ENCODE measurements around the gene LRRC59. TPM values are rescaled to one million over a fixed set of nuclear protein-coding genes. Genes with fewer than 3 reads are reported as not detected.
"Not testable (repeated sequence)": the region's sequence is repeated elsewhere in the genome, so short reads cannot be mapped to it uniquely, and the experiment has no call there.

Gene LRRC59
- total and polyA plus RNA-seq, 2 of the 4 experiments (the other 2 are of a cell fraction), result 139 to 233 TPM

- DNase-seq; H3K4ac ChIP-seq (ENCODE audit: low read depth, low read length); H4K91ac ChIP-seq (ENCODE audit: insufficient read depth, low read depth, low read length); H3K27ac ChIP-seq (ENCODE audit: insufficient read depth, low read length); H3K23ac ChIP-seq (ENCODE audit: low read depth, low read length); ATAC-seq (ENCODE audit: low read depth); H4K5ac ChIP-seq (ENCODE audit: low read depth, low read length); H2AK5ac ChIP-seq (ENCODE audit: low read depth, low read length); H2BK120ac ChIP-seq (ENCODE audit: low read depth, low read length); H2BK5ac ChIP-seq (ENCODE audit: low read depth, low read length, poor library complexity, severe bottlenecking); in situ Hi-C loops (cut with MboI; ENCODE audit: low sequenced_read_pairs); POLR2A ChIA-PET (ENCODE audit: unreplicated experiment); H3K4me3 ChIP-seq (ENCODE audit: insufficient read depth, low read depth, low read length); H3K36me3 ChIP-seq (ENCODE audit: control insufficient read depth, insufficient read depth, low read length); H4K8ac ChIP-seq (ENCODE audit: low read depth in 2 of 2, low read length in 2 of 2); H3K18ac ChIP-seq (ENCODE audit: low read depth, low read length); H3K27me3 ChIP-seq (ENCODE audit: control insufficient read depth, insufficient read depth, low read length); CTCF ChIA-PET; intact Hi-C loops (cut with micrococcal nuclease); H2BK20ac ChIP-seq (ENCODE audit: low read depth, low read length); H2BK15ac ChIP-seq (ENCODE audit: low read depth, low read length); BruUV-seq (replicated peaks); dilution Hi-C loops (cut with HindIII; ENCODE audit: low sequenced_read_pairs, unreplicated experiment); H2AFZ ChIP-seq (replicated peaks; ENCODE audit: low read length, poor library complexity); H3K4me2 ChIP-seq (ENCODE audit: low read depth, low read length); H3K14ac ChIP-seq (replicated peaks; ENCODE audit: low read depth, low read length); H2AK9ac ChIP-seq (replicated peaks; ENCODE audit: low read depth, low read length, poor library complexity); H3K9ac ChIP-seq (ENCODE audit: low read depth, low read length); H3K9me3 ChIP-seq (ENCODE audit: control insufficient read depth, insufficient read depth, low read length); H3K56ac ChIP-seq (ENCODE audit: extremely low read depth, insufficient read depth, low read length); H4K20me1 ChIP-seq (ENCODE audit: insufficient read depth, low read length): not testable (repeated sequence)
- 0% methylated on average over 1 of the region's 6 CpGs; no CpG with 5 or more reads in 1 of the 2 experiments for WGBS, 2 experiments (ENCODE audit: extremely low coverage in 2 of 2, insufficient read length in 1 of 2)
- H3K9me1 ChIP-seq (ENCODE audit: insufficient read depth, low read length), result peaks cover 22% of the 10 kb centered on the region
- peaks cover 14 to 70% of the 10 kb centered on the region in 2 experiments; a peak in 3 of 4 replicates for H3K79me1 ChIP-seq (ENCODE audit: low read depth in 1 of 2, low read length in 2 of 2)
- peaks cover 26% of the 10 kb centered on the region for H3K4me1 ChIP-seq (ENCODE audit: control insufficient read depth, insufficient read depth, low read length)
Measured at GRCh38 chr17:50428126-50428525, 30.8 kb upstream of the LRRC59 start.
